MM.1S (cell line): ENCODE measurements around the gene DHRS12.

ENCODE experiments used
- CTCF ChIP-seq: fragments of 300-600 bp; sonication (generic); IDR thresholded peaks from 2 replicates; pipeline ENCODE4 v1.5.1; 2016; ENCODE audit warnings: antibody characterized with exemption, low read length, mixed read lengths
- EZH2phosphoT487 ChIP-seq: fragments of 300-600 bp; sonication (generic); IDR thresholded peaks from 2 replicates; pipeline ENCODE4 v1.6.1; 2018; ENCODE audit warnings: antibody characterized with exemption, low read length

GRCh38 chr13:51818781-51819511 lies 15.0 kb upstream of the DHRS12 start:
- TF ChIP-seq CTCF = no peak
- no peak for TF ChIP-seq EZH2phosphoT487
